ENCODE results near the gene PLA2G2D.
A peak's percentile ranks its signal among the peaks of the same experiment; 100 is the strongest.

PLA2G2D gene

DNA sequence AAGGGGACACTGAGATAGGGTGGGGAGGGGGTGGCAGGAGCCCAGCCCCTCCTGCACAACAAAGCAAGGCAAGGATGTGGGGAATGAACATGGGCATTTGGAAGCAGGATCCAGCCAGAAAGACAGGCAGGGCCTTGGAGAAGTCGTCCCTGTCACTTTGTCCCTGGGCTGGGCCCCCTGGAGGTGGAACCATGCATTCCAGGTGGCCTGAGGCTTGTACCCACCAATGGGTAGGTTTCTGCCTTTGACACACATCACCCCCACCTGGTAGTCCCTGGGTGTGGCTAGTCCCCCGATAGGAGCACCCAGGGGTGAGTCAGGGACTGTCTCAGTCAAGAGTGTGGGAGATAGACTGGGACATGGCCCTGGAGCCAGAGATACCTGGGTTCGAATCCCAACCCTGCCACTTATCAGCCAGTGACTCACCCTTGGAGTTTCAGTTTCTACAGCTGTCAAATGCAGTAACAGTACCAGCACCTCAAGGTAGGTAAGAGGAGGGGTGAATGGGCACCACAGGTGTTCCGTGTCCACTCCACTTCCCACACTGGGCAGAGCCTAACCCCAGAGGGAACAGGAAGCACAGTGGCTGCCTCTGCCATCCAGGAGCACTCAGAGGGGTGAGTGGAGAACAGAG, 10.0 kb downstream of the PLA2G2D start:
- H3K36me3 ChIP-seq (ENCODE audit: control insufficient read depth in 2 of 2, insufficient read depth in 1 of 2, low read length in 2 of 2): no peaks in the 10 kb centered on the region
- H3K9me3 ChIP-seq (ENCODE audit: control insufficient read depth, insufficient read depth, low read depth, low read length): no peaks in the 10 kb centered on the region
- no peak overlapping the region for H3K27ac ChIP-seq (ENCODE audit: extremely low read depth, low read depth, low read length)
- no peak overlapping the region for H3K4me3 ChIP-seq (ENCODE audit: low read depth, low read length)
- POLR2A ChIA-PET: no interaction called here
- no peaks in the 10 kb centered on the region for H3K4me1 ChIP-seq (ENCODE audit: control insufficient read depth, insufficient read depth, low read length)
- no peak for TF ChIP-seq KLF16 (tag by site-specific recombination; IDR thresholded peaks at IDR 0.05)
- TF ChIP-seq MZF1 (tag by site-specific recombination; IDR thresholded peaks at IDR 0.05; ENCODE audit: borderline replicate concordance): no peak
- TF ChIP-seq ZNF530 (tag by site-specific recombination; IDR thresholded peaks at IDR 0.05; ENCODE audit: low read depth): no peak
- TF ChIP-seq ZNF24 (tag by site-specific recombination; IDR thresholded peaks at IDR 0.05): no peak
- no peak for TF ChIP-seq IKZF3 (tag by site-specific recombination; IDR thresholded peaks at IDR 0.05)
- no peak for TF ChIP-seq TRIM28 (IDR thresholded peaks at IDR 0.05; ENCODE audit: borderline replicate concordance, low read length)
- TF ChIP-seq, protein P1, sequence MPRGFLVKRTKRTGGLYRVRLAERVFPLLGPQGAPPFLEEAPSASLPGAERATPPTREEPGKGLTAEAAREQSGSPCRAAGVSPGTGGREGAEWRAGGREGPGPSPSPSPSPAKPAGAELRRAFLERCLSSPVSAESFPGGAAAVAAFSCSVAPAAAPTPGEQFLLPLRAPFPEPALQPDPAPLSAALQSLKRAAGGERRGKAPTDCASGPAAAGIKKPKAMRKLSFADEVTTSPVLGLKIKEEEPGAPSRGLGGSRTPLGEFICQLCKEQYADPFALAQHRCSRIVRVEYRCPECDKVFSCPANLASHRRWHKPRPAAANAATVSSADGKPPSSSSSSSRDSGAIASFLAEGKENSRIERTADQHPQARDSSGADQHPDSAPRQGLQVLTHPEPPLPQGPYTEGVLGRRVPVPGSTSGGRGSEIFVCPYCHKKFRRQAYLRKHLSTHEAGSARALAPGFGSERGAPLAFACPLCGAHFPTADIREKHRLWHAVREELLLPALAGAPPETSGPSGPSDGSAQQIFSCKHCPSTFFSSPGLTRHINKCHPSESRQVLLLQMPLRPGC (tag by site-specific recombination; IDR thresholded peaks at IDR 0.05): no peak
- TF ChIP-seq ZNF707 (tag by site-specific recombination; IDR thresholded peaks at IDR 0.05): no peak
- no peak for TF ChIP-seq ZNF223 (tag by site-specific recombination; IDR thresholded peaks at IDR 0.05)
- TF ChIP-seq ZNF140 (tag by site-specific recombination; IDR thresholded peaks at IDR 0.05): no peak
- no peak for TF ChIP-seq ZNF571 (tag by site-specific recombination; IDR thresholded peaks at IDR 0.05)
- TF ChIP-seq ZNF37A (tag by site-specific recombination; IDR thresholded peaks at IDR 0.05): no peak
- TF ChIP-seq ZFHX2 (tag by site-specific recombination; conservative IDR thresholded peaks at IDR 0.05): no peak
- TF ChIP-seq, protein P2, sequence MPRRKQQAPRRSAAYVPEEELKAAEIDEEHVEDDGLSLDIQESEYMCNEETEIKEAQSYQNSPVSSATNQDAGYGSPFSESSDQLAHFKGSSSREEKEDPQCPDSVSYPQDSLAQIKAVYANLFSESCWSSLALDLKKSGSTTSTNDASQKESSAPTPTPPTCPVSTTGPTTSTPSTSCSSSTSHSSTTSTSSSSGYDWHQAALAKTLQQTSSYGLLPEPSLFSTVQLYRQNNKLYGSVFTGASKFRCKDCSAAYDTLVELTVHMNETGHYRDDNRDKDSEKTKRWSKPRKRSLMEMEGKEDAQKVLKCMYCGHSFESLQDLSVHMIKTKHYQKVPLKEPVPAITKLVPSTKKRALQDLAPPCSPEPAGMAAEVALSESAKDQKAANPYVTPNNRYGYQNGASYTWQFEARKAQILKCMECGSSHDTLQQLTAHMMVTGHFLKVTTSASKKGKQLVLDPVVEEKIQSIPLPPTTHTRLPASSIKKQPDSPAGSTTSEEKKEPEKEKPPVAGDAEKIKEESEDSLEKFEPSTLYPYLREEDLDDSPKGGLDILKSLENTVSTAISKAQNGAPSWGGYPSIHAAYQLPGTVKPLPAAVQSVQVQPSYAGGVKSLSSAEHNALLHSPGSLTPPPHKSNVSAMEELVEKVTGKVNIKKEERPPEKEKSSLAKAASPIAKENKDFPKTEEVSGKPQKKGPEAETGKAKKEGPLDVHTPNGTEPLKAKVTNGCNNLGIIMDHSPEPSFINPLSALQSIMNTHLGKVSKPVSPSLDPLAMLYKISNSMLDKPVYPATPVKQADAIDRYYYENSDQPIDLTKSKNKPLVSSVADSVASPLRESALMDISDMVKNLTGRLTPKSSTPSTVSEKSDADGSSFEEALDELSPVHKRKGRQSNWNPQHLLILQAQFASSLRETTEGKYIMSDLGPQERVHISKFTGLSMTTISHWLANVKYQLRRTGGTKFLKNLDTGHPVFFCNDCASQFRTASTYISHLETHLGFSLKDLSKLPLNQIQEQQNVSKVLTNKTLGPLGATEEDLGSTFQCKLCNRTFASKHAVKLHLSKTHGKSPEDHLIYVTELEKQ (tag by site-specific recombination; IDR thresholded peaks at IDR 0.05; ENCODE audit: borderline replicate concordance): no peak
- TF ChIP-seq ZNF473 (tag by site-specific recombination; IDR thresholded peaks at IDR 0.05): no peak
- no peak for TF ChIP-seq SCRT1 (tag by site-specific recombination; IDR thresholded peaks at IDR 0.05; ENCODE audit: borderline replicate concordance)
- no peak for TF ChIP-seq ZNF670 (tag by site-specific recombination; IDR thresholded peaks at IDR 0.05; ENCODE audit: low read depth)
- CTCF ChIA-PET: no interaction called here

DNA sequence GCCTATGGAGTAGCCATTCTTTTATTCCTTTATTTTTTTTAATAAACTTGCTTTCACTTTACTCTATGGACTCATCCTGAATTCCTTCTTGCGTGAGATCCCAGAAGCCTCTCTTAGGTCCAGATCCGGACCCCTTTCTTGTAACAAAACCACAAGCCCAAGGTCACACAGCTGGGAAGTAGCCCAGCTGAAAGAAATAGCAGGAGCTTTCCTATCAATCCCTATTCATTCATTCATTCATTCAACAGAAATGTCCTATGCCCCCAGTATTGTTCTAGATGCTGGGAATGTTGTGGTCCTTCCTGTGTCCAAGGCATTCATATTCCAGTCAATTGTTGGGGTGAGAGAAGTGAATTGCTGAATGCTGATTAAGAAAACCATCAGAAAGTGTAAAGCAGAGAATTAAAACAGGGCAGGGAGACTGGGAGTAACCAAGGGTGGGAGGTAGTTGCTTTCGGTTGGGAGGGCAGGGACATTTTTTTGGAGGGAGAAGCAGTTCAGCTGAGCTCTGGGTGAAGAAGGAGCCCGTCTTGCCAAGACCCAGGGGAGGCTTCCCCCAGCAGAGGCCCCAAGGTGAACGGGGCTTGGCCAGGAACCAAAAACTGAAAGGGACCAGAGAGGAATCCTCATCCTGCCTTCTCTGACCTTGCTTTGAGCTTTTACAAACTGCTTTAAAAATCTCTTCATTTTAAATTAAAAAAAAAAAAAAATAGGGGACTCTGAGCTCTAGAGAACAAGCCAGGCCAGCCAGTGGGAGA, 10.8 kb downstream of the PLA2G2D start:
- TF ChIP-seq, protein P3, sequence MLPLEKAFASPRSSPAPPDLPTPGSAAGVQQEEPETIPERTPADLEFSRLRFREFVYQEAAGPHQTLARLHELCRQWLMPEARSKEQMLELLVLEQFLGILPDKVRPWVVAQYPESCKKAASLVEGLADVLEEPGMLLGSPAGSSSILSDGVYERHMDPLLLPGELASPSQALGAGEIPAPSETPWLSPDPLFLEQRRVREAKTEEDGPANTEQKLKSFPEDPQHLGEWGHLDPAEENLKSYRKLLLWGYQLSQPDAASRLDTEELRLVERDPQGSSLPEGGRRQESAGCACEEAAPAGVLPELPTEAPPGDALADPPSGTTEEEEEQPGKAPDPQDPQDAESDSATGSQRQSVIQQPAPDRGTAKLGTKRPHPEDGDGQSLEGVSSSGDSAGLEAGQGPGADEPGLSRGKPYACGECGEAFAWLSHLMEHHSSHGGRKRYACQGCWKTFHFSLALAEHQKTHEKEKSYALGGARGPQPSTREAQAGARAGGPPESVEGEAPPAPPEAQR (tag by site-specific recombination; IDR thresholded peaks at IDR 0.05): no peak
- TF ChIP-seq GLIS1 (tag by site-specific recombination; IDR thresholded peaks at IDR 0.05) (peak; percentile 53), ZNF157 (tag by site-specific recombination; IDR thresholded peaks at IDR 0.05) (no peak)
- Histone ChIP-seq H3K27ac (ENCODE audit: extremely low read depth, low read depth, low read length) (no peak overlapping the region), H3K4me3 (ENCODE audit: low read depth, low read length) (no peak overlapping the region), H3K36me3 (ENCODE audit: control insufficient read depth in 2 of 2, insufficient read depth in 1 of 2, low read length in 2 of 2) (no peaks in the 10 kb centered on the region), H3K4me1 (ENCODE audit: control insufficient read depth, insufficient read depth, low read length) (no peaks in the 10 kb centered on the region), H3K9me3 (ENCODE audit: control insufficient read depth, insufficient read depth, low read depth, low read length) (no peaks in the 10 kb centered on the region)
- ChIA-PET POLR2A (interaction anchor here (0.6 to 0.7 kb wide), 2 partner anchors 12 to 18 kb away, joined by 3 read pairs; no protein-coding TSS in a partner anchor), CTCF (interaction anchor here (1.1 kb wide), 1 partner anchor 8 kb away, joined by 3 read pairs; no protein-coding TSS in a partner anchor)

All from HEK293 (cell line).